GM12892 (cell line): ENCODE results near the gene PDE4B.
A peak's percentile ranks its signal among the peaks of the same experiment; 100 is the strongest.

Experiments used
- POLR2A ChIP-seq: IDR thresholded peaks from 2 replicates; pipeline ENCODE4 v1.6.1; 2011; ENCODE audit warnings: low read depth, low read length, control low read depth
- POLR2AphosphoS5 ChIP-seq: IDR thresholded peaks from 2 replicates; pipeline ENCODE4 v1.6.1; 2011; ENCODE audit warnings: low read depth, low read length, control low read depth
- TAF1 ChIP-seq: IDR thresholded peaks from 2 replicates; pipeline ENCODE4 v1.6.1; 2011; ENCODE audit warnings: low read depth, mild to moderate bottlenecking, control low read depth, low read length, borderline replicate concordance

- TF ChIP-seq TAF1 (no peak), POLR2AphosphoS5 (peak; percentile 68; the same call in 1 of the 2 replicates), POLR2A (peak; percentile 49; the same call in 1 of the 2 replicates)
Measured at GRCh38 chr1:66402194-66402593, 609.5 kb downstream of the PDE4B start.
